ENCODE results near the gene TANC1. TPM values are rescaled to one million over a fixed set of nuclear protein-coding genes. Genes with fewer than 3 reads are reported as not detected.

Gene TANC1
- polyA plus RNA-seq, 1 donor from 2014 or later = 0.37 TPM

DNA sequence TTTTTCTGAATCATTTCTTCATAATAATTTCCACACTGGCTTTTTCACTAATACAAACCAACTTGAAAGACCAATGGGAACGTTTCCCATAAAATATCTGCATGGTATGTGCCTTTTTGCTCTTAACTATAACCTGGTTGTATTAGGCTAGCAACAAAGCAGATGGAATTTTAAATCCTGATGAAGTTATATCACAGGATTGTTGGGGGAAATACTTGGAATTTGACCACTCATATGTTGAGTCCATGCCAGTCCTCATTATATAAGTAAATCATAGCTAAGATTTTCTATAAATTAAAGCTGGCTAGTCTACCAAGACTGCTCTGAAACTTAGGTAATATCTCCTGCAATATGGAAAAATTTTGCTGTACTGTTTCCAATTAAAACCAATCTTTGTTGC, 99.5 kb downstream of the TANC1 start:
- Histone ChIP-seq H3K9me2 (ENCODE audit: insufficient read depth, low read length) (no peaks in the 10 kb centered on the region), H3K9ac (ENCODE audit: low read length) (no peak overlapping the region), H3K4me2 (ENCODE audit: low read length) (no peak overlapping the region), H3F3A (ENCODE audit: insufficient read depth, low read length, poor library complexity, severe bottlenecking) (no peaks in the 10 kb centered on the region), H3K36me3 (ENCODE audit: insufficient read depth, low read length) (no peaks in the 10 kb centered on the region), H4K20me1 (ENCODE audit: insufficient read depth) (no peaks in the 10 kb centered on the region), H3K27ac (ENCODE audit: low read length) (no peak overlapping the region), H3K79me2 (replicated peaks; ENCODE audit: insufficient read depth, low read length) (no peaks in the 10 kb centered on the region), H2AFZ (ENCODE audit: low read depth, low read length) (no peak overlapping the region), H3K4me3 (ENCODE audit: low read length) (no peak overlapping the region), H3K9me3 (ENCODE audit: low read length) (no peaks in the 10 kb centered on the region), H3K27me3 (ENCODE audit: insufficient read depth, low read depth, low read length) (no peaks in the 10 kb centered on the region)
- TF ChIP-seq EZH2 (IDR thresholded peaks at IDR 0.05; ENCODE audit: borderline replicate concordance, insufficient read depth, low read length, poor library complexity, severe bottlenecking) = no peak
- TF ChIP-seq, protein P1, sequence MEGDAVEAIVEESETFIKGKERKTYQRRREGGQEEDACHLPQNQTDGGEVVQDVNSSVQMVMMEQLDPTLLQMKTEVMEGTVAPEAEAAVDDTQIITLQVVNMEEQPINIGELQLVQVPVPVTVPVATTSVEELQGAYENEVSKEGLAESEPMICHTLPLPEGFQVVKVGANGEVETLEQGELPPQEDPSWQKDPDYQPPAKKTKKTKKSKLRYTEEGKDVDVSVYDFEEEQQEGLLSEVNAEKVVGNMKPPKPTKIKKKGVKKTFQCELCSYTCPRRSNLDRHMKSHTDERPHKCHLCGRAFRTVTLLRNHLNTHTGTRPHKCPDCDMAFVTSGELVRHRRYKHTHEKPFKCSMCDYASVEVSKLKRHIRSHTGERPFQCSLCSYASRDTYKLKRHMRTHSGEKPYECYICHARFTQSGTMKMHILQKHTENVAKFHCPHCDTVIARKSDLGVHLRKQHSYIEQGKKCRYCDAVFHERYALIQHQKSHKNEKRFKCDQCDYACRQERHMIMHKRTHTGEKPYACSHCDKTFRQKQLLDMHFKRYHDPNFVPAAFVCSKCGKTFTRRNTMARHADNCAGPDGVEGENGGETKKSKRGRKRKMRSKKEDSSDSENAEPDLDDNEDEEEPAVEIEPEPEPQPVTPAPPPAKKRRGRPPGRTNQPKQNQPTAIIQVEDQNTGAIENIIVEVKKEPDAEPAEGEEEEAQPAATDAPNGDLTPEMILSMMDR (IDR thresholded peaks at IDR 0.05; ENCODE audit: poor library complexity, severe bottlenecking) = no peak
- TF ChIP-seq EP300 (conservative IDR thresholded peaks at IDR 0.05; ENCODE audit: poor library complexity, severe bottlenecking) = no peak
- TF ChIP-seq POLR2AphosphoS5 (IDR thresholded peaks at IDR 0.05) = no peak
- no peak for TF ChIP-seq RAD21 (conservative IDR thresholded peaks at IDR 0.05)
- no peak for TF ChIP-seq MXI1 (conservative IDR thresholded peaks at IDR 0.05; ENCODE audit: poor library complexity, severe bottlenecking)
- TF ChIP-seq SMC3 (conservative IDR thresholded peaks at IDR 0.05; ENCODE audit: poor library complexity) = no peak
- TF ChIP-seq TAF1 (IDR thresholded peaks at IDR 0.05; ENCODE audit: low read depth) = no peak
- TF ChIP-seq, protein P2, sequence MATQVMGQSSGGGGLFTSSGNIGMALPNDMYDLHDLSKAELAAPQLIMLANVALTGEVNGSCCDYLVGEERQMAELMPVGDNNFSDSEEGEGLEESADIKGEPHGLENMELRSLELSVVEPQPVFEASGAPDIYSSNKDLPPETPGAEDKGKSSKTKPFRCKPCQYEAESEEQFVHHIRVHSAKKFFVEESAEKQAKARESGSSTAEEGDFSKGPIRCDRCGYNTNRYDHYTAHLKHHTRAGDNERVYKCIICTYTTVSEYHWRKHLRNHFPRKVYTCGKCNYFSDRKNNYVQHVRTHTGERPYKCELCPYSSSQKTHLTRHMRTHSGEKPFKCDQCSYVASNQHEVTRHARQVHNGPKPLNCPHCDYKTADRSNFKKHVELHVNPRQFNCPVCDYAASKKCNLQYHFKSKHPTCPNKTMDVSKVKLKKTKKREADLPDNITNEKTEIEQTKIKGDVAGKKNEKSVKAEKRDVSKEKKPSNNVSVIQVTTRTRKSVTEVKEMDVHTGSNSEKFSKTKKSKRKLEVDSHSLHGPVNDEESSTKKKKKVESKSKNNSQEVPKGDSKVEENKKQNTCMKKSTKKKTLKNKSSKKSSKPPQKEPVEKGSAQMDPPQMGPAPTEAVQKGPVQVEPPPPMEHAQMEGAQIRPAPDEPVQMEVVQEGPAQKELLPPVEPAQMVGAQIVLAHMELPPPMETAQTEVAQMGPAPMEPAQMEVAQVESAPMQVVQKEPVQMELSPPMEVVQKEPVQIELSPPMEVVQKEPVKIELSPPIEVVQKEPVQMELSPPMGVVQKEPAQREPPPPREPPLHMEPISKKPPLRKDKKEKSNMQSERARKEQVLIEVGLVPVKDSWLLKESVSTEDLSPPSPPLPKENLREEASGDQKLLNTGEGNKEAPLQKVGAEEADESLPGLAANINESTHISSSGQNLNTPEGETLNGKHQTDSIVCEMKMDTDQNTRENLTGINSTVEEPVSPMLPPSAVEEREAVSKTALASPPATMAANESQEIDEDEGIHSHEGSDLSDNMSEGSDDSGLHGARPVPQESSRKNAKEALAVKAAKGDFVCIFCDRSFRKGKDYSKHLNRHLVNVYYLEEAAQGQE (IDR thresholded peaks at IDR 0.05; ENCODE audit: borderline replicate concordance) = no peak

DNA sequence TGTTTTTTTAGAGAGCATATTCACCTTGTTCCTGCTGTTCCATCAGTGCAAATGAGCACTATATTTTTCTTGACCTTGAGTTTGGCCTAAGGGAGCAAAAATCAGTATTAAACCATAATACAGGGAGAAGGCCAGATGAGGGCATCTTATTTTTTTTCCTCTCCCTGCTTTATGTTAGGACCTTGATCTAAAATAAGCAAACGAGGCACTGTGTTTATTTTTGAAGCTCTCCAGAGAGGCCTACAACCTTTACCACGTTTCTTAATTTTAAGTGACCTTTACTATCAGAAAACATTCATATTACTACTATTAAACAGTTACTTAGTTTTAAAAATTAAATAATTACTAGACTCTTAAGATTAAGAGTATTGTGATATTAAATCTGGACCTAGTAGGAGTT, 100.8 kb downstream of the TANC1 start:
- no peaks in the 10 kb centered on the region for H4K20me1 ChIP-seq (ENCODE audit: insufficient read depth)
- no peak overlapping the region for H3K9ac ChIP-seq (ENCODE audit: low read length)
- no peaks in the 10 kb centered on the region for H3F3A ChIP-seq (ENCODE audit: insufficient read depth, low read length, poor library complexity, severe bottlenecking)
- no peaks in the 10 kb centered on the region for H3K9me3 ChIP-seq (ENCODE audit: low read length)
- H3K27me3 ChIP-seq (ENCODE audit: insufficient read depth, low read depth, low read length) = no peaks in the 10 kb centered on the region
- no peak overlapping the region for H3K4me2 ChIP-seq (ENCODE audit: low read length)
- TF ChIP-seq, protein P2 (IDR thresholded peaks at IDR 0.05; ENCODE audit: borderline replicate concordance) = no peak
- TF ChIP-seq, protein P1 (IDR thresholded peaks at IDR 0.05; ENCODE audit: poor library complexity, severe bottlenecking) = no peak
- TF ChIP-seq RAD21 (conservative IDR thresholded peaks at IDR 0.05) = no peak
- no peak for TF ChIP-seq EP300 (conservative IDR thresholded peaks at IDR 0.05; ENCODE audit: poor library complexity, severe bottlenecking)
- TF ChIP-seq EZH2 (IDR thresholded peaks at IDR 0.05; ENCODE audit: borderline replicate concordance, insufficient read depth, low read length, poor library complexity, severe bottlenecking) = no peak
- no peak for TF ChIP-seq MXI1 (conservative IDR thresholded peaks at IDR 0.05; ENCODE audit: poor library complexity, severe bottlenecking)
- no peak for TF ChIP-seq SMC3 (conservative IDR thresholded peaks at IDR 0.05; ENCODE audit: poor library complexity)
- H3K4me3 ChIP-seq (ENCODE audit: low read length) = no peak overlapping the region
- H2AFZ ChIP-seq (ENCODE audit: low read depth, low read length) = no peak overlapping the region
- no peaks in the 10 kb centered on the region for H3K36me3 ChIP-seq (ENCODE audit: insufficient read depth, low read length)
- no peak overlapping the region for H3K27ac ChIP-seq (ENCODE audit: low read length)
- no peaks in the 10 kb centered on the region for H3K79me2 ChIP-seq (replicated peaks; ENCODE audit: insufficient read depth, low read length)
- H3K9me2 ChIP-seq (ENCODE audit: insufficient read depth, low read length) = no peaks in the 10 kb centered on the region

Measured in neural cell (in vitro differentiated cells).